ENCODE measurements around the gene SPATA31E1. TPM values are rescaled to one million over a fixed set of nuclear protein-coding genes. Genes with fewer than 3 reads are reported as not detected.

SPATA31E1 gene
- polyA plus RNA-seq, 1 donor (not counting 4 experiments of a cell fraction or from before 2014, with no cell fraction given), result not detected

DNA sequence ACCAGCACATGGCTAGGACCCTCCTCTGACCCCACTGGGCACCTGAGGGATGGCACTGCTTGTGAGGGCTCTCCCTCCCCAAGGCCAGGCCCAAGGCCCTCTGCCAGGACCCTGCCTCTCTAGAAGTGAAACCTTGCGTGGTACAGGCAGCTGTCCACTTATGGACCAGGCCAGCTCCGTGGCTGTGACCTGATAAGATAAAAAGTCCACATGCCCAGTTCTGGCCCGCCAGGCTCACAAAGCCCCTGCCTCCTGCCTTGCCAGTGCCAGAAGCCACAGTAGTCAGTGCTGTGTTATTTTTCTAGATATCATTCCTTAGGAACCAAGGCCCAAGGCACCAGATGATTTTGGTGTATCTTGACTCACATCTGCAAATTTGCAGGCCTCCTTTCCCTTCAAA is 14.0 kb upstream of the SPATA31E1 start:
- no peak overlapping the region for H3K9ac ChIP-seq (ENCODE audit: control insufficient read depth, extremely low read depth, insufficient read depth, low read length)
- TF ChIP-seq EZH2 (IDR thresholded peaks at IDR 0.05; ENCODE audit: low read length) (no peak), CTCF (optimal IDR thresholded peaks at IDR 0.05 in 1 of 3, IDR thresholded peaks at IDR 0.05 in 1 of 3, conservative IDR thresholded peaks at IDR 0.05 in 1 of 3; ENCODE audit: extremely low read depth in 1 of 3, insufficient read depth in 2 of 3, low read length in 3 of 3) (no peak)
- H3K9me1 ChIP-seq (ENCODE audit: control insufficient read depth, extremely low read depth, insufficient read depth, low read length), result no peaks in the 10 kb centered on the region
- no peaks in the 10 kb centered on the region for H3K79me2 ChIP-seq (ENCODE audit: control insufficient read depth, insufficient read depth, low read length)
- H3K9me3 ChIP-seq (ENCODE audit: control insufficient read depth, low read depth, low read length), result no peaks in the 10 kb centered on the region
- H3K4me1 ChIP-seq (ENCODE audit: control insufficient read depth, extremely low read depth, insufficient read depth, low read length), result no peaks in the 10 kb centered on the region
- FAIRE-seq (no peak), DNase-seq (ENCODE audit: low read depth, low spot score) (no peak)
- no peak overlapping the region for H3K4me3 ChIP-seq (ENCODE audit: control insufficient read depth in 2 of 3, extremely low read depth in 1 of 3, insufficient read depth in 2 of 3, low read depth in 1 of 3, low read length in 3 of 3)
- dilution Hi-C loops (cut with MboI; ENCODE audit: extremely low pct_ligation_motif_present, low sequenced_read_pairs), result no loop called here
- H3K27me3 ChIP-seq (ENCODE audit: control insufficient read depth, extremely low read depth, insufficient read depth, low read length), result peaks cover 3% of the 10 kb centered on the region
- no peaks in the 10 kb centered on the region for H4K20me1 ChIP-seq (ENCODE audit: control insufficient read depth, extremely low read depth, insufficient read depth, low read length)
- no peak overlapping the region for H3K4me2 ChIP-seq (ENCODE audit: control insufficient read depth, extremely low read depth, insufficient read depth, low read depth, low read length)
- no peak overlapping the region for H3K27ac ChIP-seq (ENCODE audit: control insufficient read depth, insufficient read depth, low read length)
- H3K36me3 ChIP-seq (ENCODE audit: control insufficient read depth in 2 of 2, extremely low read depth in 1 of 2, insufficient read depth in 2 of 2, low read length in 2 of 2), result no peaks in the 10 kb centered on the region
- no peak overlapping the region for H2AFZ ChIP-seq (ENCODE audit: control insufficient read depth, low read length)

GRCh38 chr9:87869082-87869481 is 13.6 kb upstream of the SPATA31E1 start:
- no peak for FAIRE-seq
- Histone ChIP-seq H3K9me3 (ENCODE audit: control insufficient read depth, low read depth, low read length) (no peaks in the 10 kb centered on the region), H3K9me1 (ENCODE audit: control insufficient read depth, extremely low read depth, insufficient read depth, low read length) (no peaks in the 10 kb centered on the region), H3K9ac (ENCODE audit: control insufficient read depth, extremely low read depth, insufficient read depth, low read length) (no peak overlapping the region), H3K27me3 (ENCODE audit: control insufficient read depth, extremely low read depth, insufficient read depth, low read length) (peaks cover 3% of the 10 kb centered on the region), H3K4me2 (ENCODE audit: control insufficient read depth, extremely low read depth, insufficient read depth, low read depth, low read length) (no peak overlapping the region), H3K4me3 (ENCODE audit: control insufficient read depth in 2 of 3, extremely low read depth in 1 of 3, insufficient read depth in 2 of 3, low read depth in 1 of 3, low read length in 3 of 3) (no peak overlapping the region), H3K4me1 (ENCODE audit: control insufficient read depth, extremely low read depth, insufficient read depth, low read length) (no peaks in the 10 kb centered on the region), H4K20me1 (ENCODE audit: control insufficient read depth, extremely low read depth, insufficient read depth, low read length) (no peaks in the 10 kb centered on the region), H3K36me3 (ENCODE audit: control insufficient read depth in 2 of 2, extremely low read depth in 1 of 2, insufficient read depth in 2 of 2, low read length in 2 of 2) (no peaks in the 10 kb centered on the region), H3K27ac (ENCODE audit: control insufficient read depth, insufficient read depth, low read length) (no peak overlapping the region), H3K79me2 (ENCODE audit: control insufficient read depth, insufficient read depth, low read length) (no peaks in the 10 kb centered on the region), H2AFZ (ENCODE audit: control insufficient read depth, low read length) (no peak overlapping the region)
- TF ChIP-seq CTCF (optimal IDR thresholded peaks at IDR 0.05 in 1 of 3, IDR thresholded peaks at IDR 0.05 in 1 of 3, conservative IDR thresholded peaks at IDR 0.05 in 1 of 3; ENCODE audit: extremely low read depth in 1 of 3, insufficient read depth in 2 of 3, low read length in 3 of 3), result no peak
- TF ChIP-seq EZH2 (IDR thresholded peaks at IDR 0.05; ENCODE audit: low read length), result no peak
- dilution Hi-C loops (cut with MboI; ENCODE audit: extremely low pct_ligation_motif_present, low sequenced_read_pairs), result no loop called here
- DNase-seq (ENCODE audit: low read depth, low spot score), result no peak
